ENCODE results near the gene SESTD1. TPM values are rescaled to one million over a fixed set of nuclear protein-coding genes. Genes with fewer than 3 reads are reported as not detected.
A peak's percentile ranks its signal among the peaks of the same experiment; 100 is the strongest.

The SESTD1 gene
- total and polyA plus RNA-seq, 2 of the 13 experiments (the other 11 are each of a cell fraction or from before 2014, with no cell fraction given) = 74.4 to 101 TPM

DNA sequence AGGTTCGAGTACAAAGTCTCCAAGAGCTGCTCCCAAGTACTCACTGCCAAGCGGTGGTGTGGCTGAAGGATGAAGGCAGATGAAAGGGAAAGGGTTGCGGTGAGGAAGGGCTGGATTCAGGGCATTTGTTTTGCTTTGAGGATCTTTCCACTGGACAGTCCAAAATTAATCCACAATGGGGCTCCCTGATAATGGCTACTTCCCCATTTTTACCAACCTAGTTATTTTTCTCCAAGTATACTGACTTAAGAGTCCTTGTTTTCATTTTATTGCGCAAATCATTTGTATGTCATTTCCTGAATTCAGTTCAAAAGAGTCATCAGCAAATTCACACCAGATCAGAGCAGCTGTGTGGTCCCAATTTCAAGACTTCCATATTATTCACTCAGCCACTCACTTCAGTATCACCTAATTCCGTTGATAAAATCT is 464 bp upstream of the SESTD1 start (continued):
- TF ChIP-seq JDP2 (CRISPR knock-in tag; IDR thresholded peaks at IDR 0.05; ENCODE audit: borderline replicate concordance) (no peak), AFF4 (CRISPR knock-in tag; IDR thresholded peaks at IDR 0.05) (no peak), ZNF616 (CRISPR knock-in tag; IDR thresholded peaks at IDR 0.05; ENCODE audit: low read depth) (no peak), KAT8 (CRISPR knock-in tag; IDR thresholded peaks at IDR 0.05) (no peak), ZNF605 (CRISPR knock-in tag; IDR thresholded peaks at IDR 0.05) (no peak), GRHL1 (CRISPR knock-in tag; conservative IDR thresholded peaks at IDR 0.05) (no peak), ZKSCAN1 (IDR thresholded peaks at IDR 0.05; ENCODE audit: low read length) (no peak), ARID5B (CRISPR knock-in tag; IDR thresholded peaks at IDR 0.05) (0 out of 2 replicates have a peak, but pooled peaks have one; percentile 15), ZMYM2 (CRISPR knock-in tag; IDR thresholded peaks at IDR 0.05) (no peak), EZH2 (conservative IDR thresholded peaks at IDR 0.05; ENCODE audit: low read depth, low read length) (no peak), PHB2 (IDR thresholded peaks at IDR 0.05; ENCODE audit: partially characterized antibody) (no peak), RFXANK (CRISPR knock-in tag; IDR thresholded peaks at IDR 0.05) (no peak), ZNF335 (CRISPR knock-in tag; IDR thresholded peaks at IDR 0.05) (peak; percentile 49; the same call in 1 of the 2 replicates), ZNF839 (CRISPR knock-in tag; IDR thresholded peaks at IDR 0.05; ENCODE audit: borderline replicate concordance) (no peak), RAD21 (CRISPR knock-in tag; IDR thresholded peaks at IDR 0.05) (no peak), ZNF816 (CRISPR knock-in tag; IDR thresholded peaks at IDR 0.05; ENCODE audit: borderline replicate concordance) (no peak), GZF1 (CRISPR knock-in tag; IDR thresholded peaks at IDR 0.05) (0 out of 2 replicates have a peak, but pooled peaks have one; percentile 0), MEF2D (CRISPR knock-in tag; IDR thresholded peaks at IDR 0.05) (no peak; the same call in 1 of the 2 replicates)
- TF ChIP-seq, protein P1, sequence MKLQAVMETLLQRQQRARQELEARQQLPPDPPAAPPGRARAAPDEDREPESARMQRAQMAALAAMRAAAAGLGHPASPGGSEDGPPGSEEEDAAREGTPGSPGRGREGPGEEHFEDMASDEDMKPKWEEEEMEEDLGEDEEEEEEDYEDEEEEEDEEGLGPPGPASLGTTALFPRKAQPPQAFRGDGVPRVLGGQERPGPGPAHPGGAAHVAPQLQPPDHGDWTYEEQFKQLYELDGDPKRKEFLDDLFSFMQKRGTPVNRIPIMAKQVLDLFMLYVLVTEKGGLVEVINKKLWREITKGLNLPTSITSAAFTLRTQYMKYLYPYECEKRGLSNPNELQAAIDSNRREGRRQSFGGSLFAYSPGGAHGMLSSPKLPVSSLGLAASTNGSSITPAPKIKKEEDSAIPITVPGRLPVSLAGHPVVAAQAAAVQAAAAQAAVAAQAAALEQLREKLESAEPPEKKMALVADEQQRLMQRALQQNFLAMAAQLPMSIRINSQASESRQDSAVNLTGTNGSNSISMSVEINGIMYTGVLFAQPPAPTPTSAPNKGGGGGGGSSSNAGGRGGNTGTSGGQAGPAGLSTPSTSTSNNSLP (IDR thresholded peaks at IDR 0.05; ENCODE audit: low read depth, low read length) = no peak
- TF ChIP-seq, protein P2, sequence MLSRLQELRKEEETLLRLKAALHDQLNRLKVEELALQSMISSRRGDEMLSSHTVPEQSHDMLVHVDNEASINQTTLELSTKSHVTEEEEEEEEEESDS (CRISPR knock-in tag; IDR thresholded peaks at IDR 0.05; ENCODE audit: borderline replicate concordance) = no peak

Data from HepG2 (cell line).